Measurements from ENCODE around the gene CORIN.
"Not testable (repeated sequence)": the region's sequence is repeated elsewhere in the genome, so short reads cannot be mapped to it uniquely, and the experiment has no call there.

The CORIN gene

GRCh38 chr4:47570816-47571215 lies 267.1 kb downstream of the CORIN start:
- no peak overlapping the region for H3K9ac ChIP-seq (ENCODE audit: low read length in 2 of 2)
- no peak overlapping the region for H3K27ac ChIP-seq (ENCODE audit: low read length)
- no peaks in the 10 kb centered on the region for H3K9me3 ChIP-seq (ENCODE audit: control insufficient read depth in 2 of 2, low read length in 2 of 2)
- peaks cover 25 to 35% of the 10 kb centered on the region in 2 donors for H3K36me3 ChIP-seq (ENCODE audit: control insufficient read depth in 2 of 2, insufficient read depth in 2 of 2, low read length in 2 of 2)
- no peaks in the 10 kb centered on the region for H3K27me3 ChIP-seq (ENCODE audit: control insufficient read depth in 1 of 2, insufficient read depth in 2 of 2, low read length in 2 of 2)
- no peak overlapping the region for H3K4me3 ChIP-seq (ENCODE audit: low read length in 2 of 2)
- no peaks in the 10 kb centered on the region for H3K4me1 ChIP-seq (ENCODE audit: control insufficient read depth, insufficient read depth, low read length)

GRCh38 chr4:47567511-47567910 lies 270.4 kb downstream of the CORIN start:
- no peaks in the 10 kb centered on the region for H3K9me3 ChIP-seq (ENCODE audit: control insufficient read depth in 2 of 2, low read length in 2 of 2)
- H3K9ac ChIP-seq (ENCODE audit: low read length in 2 of 2), result no peak overlapping the region
- no peak overlapping the region for H3K27ac ChIP-seq (ENCODE audit: low read length)
- H3K36me3 ChIP-seq (ENCODE audit: control insufficient read depth in 2 of 2, insufficient read depth in 2 of 2, low read length in 2 of 2), result peaks cover 17 to 25% of the 10 kb centered on the region in 2 donors
- H3K4me3 ChIP-seq (ENCODE audit: low read length in 2 of 2), result no peak overlapping the region
- no peaks in the 10 kb centered on the region for H3K4me1 ChIP-seq (ENCODE audit: control insufficient read depth, insufficient read depth, low read length)
- no peaks in the 10 kb centered on the region for H3K27me3 ChIP-seq (ENCODE audit: control insufficient read depth in 1 of 2, insufficient read depth in 2 of 2, low read length in 2 of 2)

- Histone ChIP-seq H3K27me3 (ENCODE audit: control insufficient read depth in 1 of 2, insufficient read depth in 2 of 2, low read length in 2 of 2) (no peaks in the 10 kb centered on the region), H3K4me1 (ENCODE audit: control insufficient read depth, insufficient read depth, low read length) (no peaks in the 10 kb centered on the region), H3K9ac (ENCODE audit: low read length in 2 of 2) (no peak overlapping the region), H3K27ac (ENCODE audit: low read length) (no peak overlapping the region), H3K9me3 (ENCODE audit: control insufficient read depth in 2 of 2, low read length in 2 of 2) (no peaks in the 10 kb centered on the region), H3K4me3 (ENCODE audit: low read length in 2 of 2) (no peak overlapping the region), H3K36me3 (ENCODE audit: control insufficient read depth in 2 of 2, insufficient read depth in 2 of 2, low read length in 2 of 2) (peaks cover 16 to 22% of the 10 kb centered on the region in 2 donors)
Observed at GRCh38 chr4:47566969-47567368, 270.9 kb downstream of the CORIN start.

GRCh38 chr4:47566566-47566965 lies 271.3 kb downstream of the CORIN start:
- Histone ChIP-seq H3K9me3 (ENCODE audit: control insufficient read depth in 2 of 2, low read length in 2 of 2) (no peaks in the 10 kb centered on the region), H3K27me3 (ENCODE audit: control insufficient read depth in 1 of 2, insufficient read depth in 2 of 2, low read length in 2 of 2) (no peaks in the 10 kb centered on the region), H3K27ac (ENCODE audit: low read length) (no peak overlapping the region), H3K36me3 (ENCODE audit: control insufficient read depth in 2 of 2, insufficient read depth in 2 of 2, low read length in 2 of 2) (peaks cover 14 to 18% of the 10 kb centered on the region in 2 donors), H3K9ac (ENCODE audit: low read length in 2 of 2) (no peak overlapping the region), H3K4me3 (ENCODE audit: low read length in 2 of 2) (no peak overlapping the region), H3K4me1 (ENCODE audit: control insufficient read depth, insufficient read depth, low read length) (no peaks in the 10 kb centered on the region)

- Histone ChIP-seq H3K4me3 (ENCODE audit: low read length in 2 of 2) (no peak overlapping the region), H3K9ac (ENCODE audit: low read length in 2 of 2) (no peak overlapping the region), H3K4me1 (ENCODE audit: control insufficient read depth, insufficient read depth, low read length) (no peaks in the 10 kb centered on the region), H3K9me3 (ENCODE audit: control insufficient read depth in 2 of 2, low read length in 2 of 2) (no peaks in the 10 kb centered on the region), H3K27me3 (ENCODE audit: control insufficient read depth in 1 of 2, insufficient read depth in 2 of 2, low read length in 2 of 2) (no peaks in the 10 kb centered on the region), H3K36me3 (ENCODE audit: control insufficient read depth in 2 of 2, insufficient read depth in 2 of 2, low read length in 2 of 2) (peaks cover 9 to 18% of the 10 kb centered on the region in 2 donors), H3K27ac (ENCODE audit: low read length) (no peak overlapping the region)
Observed at GRCh38 chr4:47562297-47562696, 275.6 kb downstream of the CORIN start.

GRCh38 chr4:47561331-47561730 lies 276.5 kb downstream of the CORIN start:
- no peaks in the 10 kb centered on the region for H3K27me3 ChIP-seq (ENCODE audit: control insufficient read depth in 1 of 2, insufficient read depth in 2 of 2, low read length in 2 of 2)
- H3K27ac ChIP-seq (ENCODE audit: low read length), result no peak overlapping the region
- no peaks in the 10 kb centered on the region for H3K9me3 ChIP-seq (ENCODE audit: control insufficient read depth in 2 of 2, low read length in 2 of 2)
- H3K4me1 ChIP-seq (ENCODE audit: control insufficient read depth, insufficient read depth, low read length), result no peaks in the 10 kb centered on the region
- peaks cover 9 to 15% of the 10 kb centered on the region in 2 donors for H3K36me3 ChIP-seq (ENCODE audit: control insufficient read depth in 2 of 2, insufficient read depth in 2 of 2, low read length in 2 of 2)
- H3K9ac ChIP-seq (ENCODE audit: low read length in 2 of 2), result no peak overlapping the region
- H3K4me3 ChIP-seq (ENCODE audit: low read length in 2 of 2), result no peak overlapping the region

GRCh38 chr4:47560682-47561081 lies 277.2 kb downstream of the CORIN start:
- no peak overlapping the region for H3K27ac ChIP-seq (ENCODE audit: low read length)
- no peak overlapping the region for H3K4me3 ChIP-seq (ENCODE audit: low read length in 2 of 2)
- H3K4me1 ChIP-seq (ENCODE audit: control insufficient read depth, insufficient read depth, low read length), result no peaks in the 10 kb centered on the region
- H3K27me3 ChIP-seq (ENCODE audit: control insufficient read depth in 1 of 2, insufficient read depth in 2 of 2, low read length in 2 of 2), result no peaks in the 10 kb centered on the region
- peaks cover 9 to 15% of the 10 kb centered on the region in 2 donors for H3K36me3 ChIP-seq (ENCODE audit: control insufficient read depth in 2 of 2, insufficient read depth in 2 of 2, low read length in 2 of 2)
- H3K9ac ChIP-seq (ENCODE audit: low read length in 2 of 2), result no peak overlapping the region
- H3K9me3 ChIP-seq (ENCODE audit: control insufficient read depth in 2 of 2, low read length in 2 of 2), result no peaks in the 10 kb centered on the region

- Histone ChIP-seq H3K36me3 (ENCODE audit: control insufficient read depth in 2 of 2, insufficient read depth in 2 of 2, low read length in 2 of 2) (peaks cover 10 to 17% of the 10 kb centered on the region in 2 donors), H3K27me3 (ENCODE audit: control insufficient read depth in 1 of 2, insufficient read depth in 2 of 2, low read length in 2 of 2) (no peaks in the 10 kb centered on the region), H3K4me1 (ENCODE audit: control insufficient read depth, insufficient read depth, low read length) (no peaks in the 10 kb centered on the region), H3K4me3 (ENCODE audit: low read length in 2 of 2) (no peak overlapping the region), H3K9ac (ENCODE audit: low read length in 2 of 2) (no peak overlapping the region), H3K9me3 (ENCODE audit: control insufficient read depth in 2 of 2, low read length in 2 of 2) (no peaks in the 10 kb centered on the region), H3K27ac (ENCODE audit: low read length) (no peak overlapping the region)
Observed at GRCh38 chr4:47557255-47557654, 280.6 kb downstream of the CORIN start.

- not testable (repeated sequence) for H3K9me3 ChIP-seq (ENCODE audit: control insufficient read depth in 2 of 2, low read length in 2 of 2); H3K4me1 ChIP-seq (ENCODE audit: control insufficient read depth, insufficient read depth, low read length); H3K4me3 ChIP-seq (ENCODE audit: low read length in 2 of 2); H3K27me3 ChIP-seq (ENCODE audit: control insufficient read depth in 1 of 2, insufficient read depth in 2 of 2, low read length in 2 of 2); H3K9ac ChIP-seq (ENCODE audit: low read length in 2 of 2); H3K27ac ChIP-seq (ENCODE audit: low read length)
- peaks cover 10 to 19% of the 10 kb centered on the region in 2 donors for H3K36me3 ChIP-seq (ENCODE audit: control insufficient read depth in 2 of 2, insufficient read depth in 2 of 2, low read length in 2 of 2)
Observed at GRCh38 chr4:47555920-47556319, 281.9 kb downstream of the CORIN start.

- H3K9me3 ChIP-seq (ENCODE audit: control insufficient read depth in 2 of 2, low read length in 2 of 2), result no peaks in the 10 kb centered on the region
- no peak overlapping the region for H3K9ac ChIP-seq (ENCODE audit: low read length in 2 of 2)
- H3K27me3 ChIP-seq (ENCODE audit: control insufficient read depth in 1 of 2, insufficient read depth in 2 of 2, low read length in 2 of 2), result no peaks in the 10 kb centered on the region
- H3K27ac ChIP-seq (ENCODE audit: low read length), result no peak overlapping the region
- no peak overlapping the region for H3K4me3 ChIP-seq (ENCODE audit: low read length in 2 of 2)
- H3K4me1 ChIP-seq (ENCODE audit: control insufficient read depth, insufficient read depth, low read length), result no peaks in the 10 kb centered on the region
- H3K36me3 ChIP-seq (ENCODE audit: control insufficient read depth in 2 of 2, insufficient read depth in 2 of 2, low read length in 2 of 2), result peaks cover 10 to 23% of the 10 kb centered on the region in 2 donors
Observed at GRCh38 chr4:47553329-47554125, 284.3 kb downstream of the CORIN start.

GRCh38 chr4:47551682-47552081 lies 286.2 kb downstream of the CORIN start:
- no peak overlapping the region for H3K27ac ChIP-seq (ENCODE audit: low read length)

More at GRCh38 chr4:47551682-47552081, 286.2 kb downstream of the CORIN start:
- H3K27me3 ChIP-seq (ENCODE audit: control insufficient read depth in 1 of 2, insufficient read depth in 2 of 2, low read length in 2 of 2), result no peaks in the 10 kb centered on the region
- no peaks in the 10 kb centered on the region for H3K9me3 ChIP-seq (ENCODE audit: control insufficient read depth in 2 of 2, low read length in 2 of 2)
- peaks cover 14 to 25% of the 10 kb centered on the region in 2 donors for H3K36me3 ChIP-seq (ENCODE audit: control insufficient read depth in 2 of 2, insufficient read depth in 2 of 2, low read length in 2 of 2)
- H3K4me3 ChIP-seq (ENCODE audit: low read length in 2 of 2), result no peak overlapping the region
- no peak overlapping the region for H3K9ac ChIP-seq (ENCODE audit: low read length in 2 of 2)
- H3K4me1 ChIP-seq (ENCODE audit: control insufficient read depth, insufficient read depth, low read length), result no peaks in the 10 kb centered on the region

All from stomach smooth muscle (tissue), 2 donors.